Calu3 (cell line): ENCODE data around the gene CRB3. TPM values are rescaled to one million over a fixed set of nuclear protein-coding genes. Genes with fewer than 3 reads are reported as not detected.

Source experiments
- BruUV-seq: library from RNA; stranded (reverse); fragments of 400-500 nt; replicated peaks from 2 replicates; lab custom pipeline; 2021; lab: Mats Ljungman, UMichigan
- CTCF ChIA-PET: fragments of 300-600 bp; sonication (Branson Sonifier 250); formaldehyde crosslinking; loops from one replicate; lab custom pipeline; 2022; ENCODE audit warnings: antibody characterized with exemption; lab: Charles Lee
- DNase-seq: peaks from one replicate; pipeline ENCODE4 v3.0.0; 2022
- H3K27ac Mint-ChIP-seq: one replicate; pipeline ENCODE4 v1.8.0; 2022; ENCODE audit warnings: mixed read lengths; ENCODE audit not compliant: unreplicated experiment
- H3K27me3 Mint-ChIP-seq: one replicate; pipeline ENCODE4 v1.8.0; 2022; ENCODE audit warnings: mixed read lengths; ENCODE audit not compliant: unreplicated experiment
- H3K36me3 Mint-ChIP-seq: one replicate; pipeline ENCODE4 v1.8.0; 2022; ENCODE audit warnings: mild to moderate bottlenecking, moderate library complexity, mixed read lengths; ENCODE audit not compliant: insufficient read depth, unreplicated experiment
- H3K4me1 Mint-ChIP-seq: one replicate; pipeline ENCODE4 v1.8.0; 2022; ENCODE audit warnings: mild to moderate bottlenecking, low read depth, mixed read lengths; ENCODE audit not compliant: unreplicated experiment
- H3K4me3 Mint-ChIP-seq: one replicate; pipeline ENCODE4 v1.8.0; 2022; ENCODE audit warnings: mild to moderate bottlenecking, low read depth, moderate library complexity, mixed read lengths; ENCODE audit not compliant: unreplicated experiment
- H3K9me3 Mint-ChIP-seq: one replicate; pipeline ENCODE4 v1.8.0; 2022; ENCODE audit warnings: low read depth, mixed read lengths; ENCODE audit not compliant: unreplicated experiment
- CTCF ChIP-seq: fragments of 200-600 bp; IDR thresholded peaks from one replicate; pipeline ENCODE4 v1.8.0; 2022; ENCODE audit warnings: antibody characterized with exemption; ENCODE audit not compliant: unreplicated experiment
- intact Hi-C: fragments of 100-400 bp; cut with micrococcal nuclease; formaldehyde crosslinking; loops from one replicate; pipeline ENCODE4 v1.10.0; 2022; ENCODE audit not compliant: unreplicated experiment
- total RNA-seq: library from RNA; stranded (reverse); gene quantifications from 2 replicates; pipeline ENCODE4 v1.2.3, GENCODE V29; 2022

The CRB3 gene
- total RNA-seq, 1 experiment from 2014 or later = 47.6 TPM

- no TSS peak for BruUV-seq
- no peaks in the 10 kb centered on the region for H3K27me3 Mint-ChIP-seq
These were observed 32.2 kb upstream of the CRB3 start for GRCh38 chr19:6431891-6432290.

GRCh38 chr19:6433165-6433564 lies 30.9 kb upstream of the CRB3 start:
- CTCF ChIA-PET = no interaction called here
- H3K27me3 Mint-ChIP-seq = no peaks in the 10 kb centered on the region
- intact Hi-C loops = no loop called here
- no TSS peak for BruUV-seq
- H3K4me3 Mint-ChIP-seq = no peak overlapping the region
- no peaks in the 10 kb centered on the region for H3K9me3 Mint-ChIP-seq
- TF ChIP-seq CTCF = no peak
- no peaks in the 10 kb centered on the region for H3K4me1 Mint-ChIP-seq
- no peaks in the 10 kb centered on the region for H3K36me3 Mint-ChIP-seq
- no peak overlapping the region for H3K27ac Mint-ChIP-seq
- no peak for DNase-seq

More at GRCh38 chr19:6431891-6432290, 32.2 kb upstream of the CRB3 start:
- H3K4me3 Mint-ChIP-seq = no peak overlapping the region
- H3K36me3 Mint-ChIP-seq = no peaks in the 10 kb centered on the region
- H3K27ac Mint-ChIP-seq = no peak overlapping the region
- DNase-seq = no peak
- no peaks in the 10 kb centered on the region for H3K9me3 Mint-ChIP-seq
- no peak for TF ChIP-seq CTCF
- CTCF ChIA-PET = no interaction called here
- intact Hi-C loops = no loop called here
- H3K4me1 Mint-ChIP-seq = no peaks in the 10 kb centered on the region

GRCh38 chr19:6433663-6434062 lies 30.4 kb upstream of the CRB3 start, which contains the start of gene SLC25A41:
Gene SLC25A41, minus strand, starts transcription at chr19:6433763. Its CDS starts 70 bp downstream, at chr19:6433693.
- no peaks in the 10 kb centered on the region for H3K36me3 Mint-ChIP-seq
- no peak within 1 kb of the TSS for H3K27ac Mint-ChIP-seq
- intact Hi-C loops = no loop called here
- DNase-seq = no peak
- H3K4me1 Mint-ChIP-seq = no peaks in the 10 kb centered on the region
- no peaks in the 10 kb centered on the region for H3K9me3 Mint-ChIP-seq
- CTCF ChIA-PET = no interaction called here
- H3K27me3 Mint-ChIP-seq = no peaks in the 10 kb centered on the region
- no peak within 1 kb of the TSS for H3K4me3 Mint-ChIP-seq
- TF ChIP-seq CTCF = no peak
- BruUV-seq = no TSS peak

GRCh38 chr19:6439743-6440142 lies 24.3 kb upstream of the CRB3 start:
- Mint-ChIP-seq H3K36me3 (peaks cover 14% of the 10 kb centered on the region), H3K9me3 (no peaks in the 10 kb centered on the region), H3K27me3 (no peaks in the 10 kb centered on the region), H3K4me1 (no peaks in the 10 kb centered on the region), H3K4me3 (no peak overlapping the region), H3K27ac (no peak overlapping the region)
- DNase-seq = no peak
- intact Hi-C loops = no loop called here
- no TSS peak for BruUV-seq
- CTCF ChIA-PET = no interaction called here
- no peak for TF ChIP-seq CTCF
